Activated T-cell treated with anti-CD3 and anti-CD28 coated beads, Interleukin-2, amount 50 U/mL, for 1 hour (primary cell): ENCODE measurements around the gene RAB38.

Experiments used
- DNase-seq: peaks from one replicate; pipeline ENCODE4 v3.0.0-alpha.2; 2020

The RAB38 gene

GRCh38 chr11:88174709-88175568 is at the start of gene RAB38:
TSS of gene RAB38 (minus strand) at chr11:88175443. CDS start at chr11:88175384, 59 bp downstream.
- DNase-seq = peak; percentile 25

DNA sequence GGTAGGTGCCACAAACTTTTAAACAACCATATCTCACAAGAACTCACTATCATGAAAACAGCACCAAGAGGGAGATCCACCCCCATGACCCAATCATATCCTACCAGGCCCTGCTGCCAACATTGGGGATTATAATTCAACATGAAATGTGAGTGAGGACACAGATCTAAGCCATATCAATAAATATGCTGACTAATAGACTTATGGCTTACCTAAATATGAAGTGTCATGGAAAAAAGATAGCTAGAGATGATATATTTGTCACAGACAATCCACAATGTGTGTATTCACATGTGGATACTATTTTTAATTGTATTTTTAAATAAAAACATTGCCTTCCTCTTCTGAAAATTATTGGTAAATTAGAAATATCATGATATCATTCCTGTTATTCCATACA is 38.2 kb upstream of the RAB38 start:
- DNase-seq = no peak

DNA sequence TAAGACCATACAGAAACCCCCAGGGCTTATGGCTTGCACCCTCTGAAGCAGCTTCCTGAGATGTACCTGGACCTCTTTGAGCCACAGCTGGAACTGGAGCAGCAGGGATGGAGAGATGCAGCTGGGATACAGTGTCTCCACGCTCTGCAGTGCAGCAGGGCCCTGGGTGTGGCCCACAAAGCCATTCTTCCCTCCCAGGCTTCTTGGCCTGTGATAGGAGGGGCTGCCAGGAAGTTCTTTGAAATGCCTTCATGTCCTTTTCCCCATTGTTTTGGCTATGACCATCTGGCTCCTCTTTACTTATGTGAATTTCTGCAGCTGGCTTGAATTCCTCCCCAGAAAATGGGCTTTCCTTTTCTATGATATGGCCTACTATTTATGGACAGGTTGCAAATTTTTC is 37.1 kb upstream of the RAB38 start:
- no peak for DNase-seq

- no peak for DNase-seq
These were observed 33.5 kb upstream of the RAB38 start for GRCh38 chr11:88208745-88209144.

GRCh38 chr11:88206751-88207150 is 31.5 kb upstream of the RAB38 start:
- DNase-seq = no peak

GRCh38 chr11:88204353-88204752 is 29.1 kb upstream of the RAB38 start:
- no peak for DNase-seq

- no peak for DNase-seq
These were observed 28.4 kb upstream of the RAB38 start for GRCh38 chr11:88203604-88204003.

- no peak for DNase-seq
These were observed 27.3 kb upstream of the RAB38 start for GRCh38 chr11:88202498-88202897.

GRCh38 chr11:88196393-88196792 is 21.1 kb upstream of the RAB38 start:
- no peak for DNase-seq

GRCh38 chr11:88195908-88196307 is 20.7 kb upstream of the RAB38 start:
- no peak for DNase-seq

GRCh38 chr11:88194990-88195389 is 19.7 kb upstream of the RAB38 start:
- no peak for DNase-seq

GRCh38 chr11:88193278-88193677 is 18.0 kb upstream of the RAB38 start:
- DNase-seq = no peak

- DNase-seq = no peak
These were observed 13.7 kb upstream of the RAB38 start for GRCh38 chr11:88188932-88189253.

DNA sequence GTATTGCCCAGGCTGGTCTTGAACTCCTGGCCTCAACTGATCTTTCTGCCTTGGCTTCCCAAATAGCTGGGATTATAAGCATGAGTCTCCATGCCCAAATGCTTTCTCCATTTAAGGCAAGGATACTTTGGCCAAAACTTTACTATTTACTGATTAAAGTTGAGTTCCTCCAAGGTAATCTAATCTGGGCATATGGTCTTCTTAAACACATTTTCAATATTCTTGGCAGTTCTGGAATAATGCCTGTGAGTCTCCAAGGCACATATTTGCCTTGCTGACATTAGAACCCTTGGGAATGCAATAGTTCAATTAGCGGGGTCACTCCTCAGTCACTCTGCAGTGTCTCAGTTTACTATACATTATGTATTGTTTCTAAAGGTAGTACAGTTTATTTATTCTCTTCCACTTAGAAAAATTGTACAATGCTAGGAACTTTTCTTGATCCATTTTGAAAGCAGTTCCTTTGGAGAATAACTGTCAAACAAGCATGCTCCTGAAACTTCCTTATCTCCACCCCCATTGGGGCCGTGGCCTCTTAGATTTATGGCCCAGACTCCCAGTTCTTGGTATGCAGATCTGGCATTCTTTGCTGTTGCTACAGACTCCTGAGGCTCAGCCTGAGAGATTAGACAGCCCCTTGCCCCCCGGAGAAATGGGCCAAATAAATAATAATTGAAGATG is 13.1 kb upstream of the RAB38 start:
- no peak for DNase-seq

- no peak for DNase-seq
These were observed 8.0 kb upstream of the RAB38 start for GRCh38 chr11:88183233-88183632.

GRCh38 chr11:88181776-88182175 is 6.5 kb upstream of the RAB38 start:
- no peak for DNase-seq

DNA sequence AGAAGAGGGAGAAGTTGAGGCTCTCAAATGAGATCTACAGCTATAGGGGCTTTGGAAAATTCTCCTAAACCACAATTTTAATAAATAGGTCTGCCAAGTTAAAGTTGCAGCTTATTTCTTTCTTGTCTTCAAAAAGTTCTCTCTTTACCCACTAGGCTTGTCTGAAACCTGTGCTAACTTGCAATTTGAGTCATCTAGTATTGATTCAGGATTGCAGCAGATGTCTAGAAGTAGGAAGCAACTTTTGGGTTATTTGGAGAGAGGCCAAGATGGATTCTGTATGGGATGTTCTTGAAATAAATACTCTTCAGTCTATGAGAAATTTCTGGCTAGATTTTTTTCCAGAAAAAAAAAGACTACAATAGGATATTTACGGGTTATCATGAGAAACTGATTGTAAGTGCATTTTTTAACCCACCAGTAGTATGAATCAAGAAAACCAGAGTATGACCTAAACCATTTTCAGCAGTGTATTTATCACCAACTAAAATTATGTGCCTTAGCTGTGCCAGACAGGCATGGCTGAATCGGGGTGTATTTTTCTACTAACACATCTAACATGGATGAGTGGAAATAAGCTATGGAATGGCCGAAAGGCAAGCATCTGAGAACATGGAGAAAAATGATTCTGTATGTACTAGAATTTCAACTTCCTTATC is 4.9 kb upstream of the RAB38 start:
- DNase-seq = no peak

- no peak for DNase-seq
These were observed 3.9 kb upstream of the RAB38 start for GRCh38 chr11:88179141-88179540.

DNA sequence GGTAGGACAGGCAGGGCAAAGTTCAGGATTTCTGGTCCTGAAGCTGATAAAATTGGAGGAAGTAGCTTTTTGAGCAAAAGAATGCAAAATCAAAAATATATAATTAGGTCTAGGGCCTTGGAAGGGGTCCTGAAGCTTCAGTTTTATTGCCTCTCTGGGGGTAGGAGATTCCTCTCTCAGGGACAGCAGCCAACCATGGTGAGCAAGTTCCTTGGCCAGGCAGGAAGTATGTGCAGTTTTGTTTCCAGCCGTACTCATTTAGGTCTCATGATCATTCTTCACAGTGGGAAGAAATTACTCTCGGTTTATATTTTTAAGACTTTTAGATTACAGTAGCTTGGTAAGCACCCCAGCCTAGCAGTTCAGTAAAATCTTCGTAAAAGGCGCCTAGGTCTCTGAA is 2.9 kb upstream of the RAB38 start:
- no peak for DNase-seq

- DNase-seq = no peak
These were observed 379 bp upstream of the RAB38 start for GRCh38 chr11:88175569-88176075.

DNA sequence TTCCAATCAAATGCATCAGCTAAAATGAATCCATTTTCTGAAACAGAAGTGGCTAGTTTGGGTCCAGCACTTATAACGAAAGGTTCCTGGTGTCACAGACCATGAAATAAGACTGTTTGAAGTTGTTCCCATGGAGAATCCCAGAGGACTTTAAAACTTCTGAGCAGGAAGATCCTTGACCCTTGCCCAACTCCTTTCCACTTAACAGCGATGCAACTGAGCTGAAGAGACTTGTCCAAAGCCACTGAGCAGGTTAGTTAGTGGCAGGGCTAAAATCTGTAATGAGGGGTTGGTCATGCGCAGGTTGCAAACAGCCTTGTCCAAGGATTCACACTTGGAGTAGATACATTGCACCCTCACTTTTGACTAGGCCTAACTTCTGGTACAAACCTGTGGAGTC is 1.3 kb downstream of the RAB38 start:
- no peak for DNase-seq

- no peak for DNase-seq
These were observed 3.3 kb downstream of the RAB38 start for GRCh38 chr11:88171982-88172381.

DNA sequence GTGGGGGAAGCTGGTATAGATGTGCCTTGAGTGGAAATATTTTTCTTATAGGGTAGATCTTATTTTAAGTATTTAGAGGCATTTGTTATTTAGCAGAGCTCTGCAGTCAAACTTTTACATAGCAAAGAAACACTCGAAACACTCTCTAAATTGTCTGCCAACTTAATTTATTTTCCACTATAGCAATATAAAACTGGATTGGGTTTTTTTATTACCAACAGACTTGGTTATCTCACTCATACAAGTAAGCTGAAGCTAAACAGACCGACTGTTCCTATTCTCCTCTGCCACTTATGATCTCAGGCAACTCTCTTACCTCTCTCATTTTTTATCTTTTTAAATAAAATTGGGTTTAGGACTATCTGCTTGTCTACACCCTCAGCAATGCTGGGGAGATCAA is 4.6 kb downstream of the RAB38 start:
- no peak for DNase-seq

DNA sequence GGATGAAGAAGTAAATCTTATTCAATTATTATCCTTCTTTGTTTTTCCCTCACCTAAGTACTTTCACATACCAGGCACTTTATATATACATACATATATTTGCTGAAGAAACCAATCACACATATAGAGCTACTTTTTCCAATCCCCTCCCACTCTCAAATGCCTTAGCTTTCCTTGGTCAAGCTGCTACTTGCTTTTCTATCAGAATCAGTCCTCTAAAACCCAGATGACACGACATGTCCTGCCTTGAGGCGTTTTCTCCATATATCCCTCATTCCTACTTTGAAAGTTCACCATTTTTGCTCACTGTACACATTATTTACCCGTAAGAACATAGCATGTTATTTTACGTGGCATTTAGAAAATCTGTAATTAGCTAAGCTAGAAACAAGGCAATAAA is 5.4 kb downstream of the RAB38 start:
- no peak for DNase-seq
